Measurements from ENCODE around the gene DSCAM.

DSCAM gene

DNA sequence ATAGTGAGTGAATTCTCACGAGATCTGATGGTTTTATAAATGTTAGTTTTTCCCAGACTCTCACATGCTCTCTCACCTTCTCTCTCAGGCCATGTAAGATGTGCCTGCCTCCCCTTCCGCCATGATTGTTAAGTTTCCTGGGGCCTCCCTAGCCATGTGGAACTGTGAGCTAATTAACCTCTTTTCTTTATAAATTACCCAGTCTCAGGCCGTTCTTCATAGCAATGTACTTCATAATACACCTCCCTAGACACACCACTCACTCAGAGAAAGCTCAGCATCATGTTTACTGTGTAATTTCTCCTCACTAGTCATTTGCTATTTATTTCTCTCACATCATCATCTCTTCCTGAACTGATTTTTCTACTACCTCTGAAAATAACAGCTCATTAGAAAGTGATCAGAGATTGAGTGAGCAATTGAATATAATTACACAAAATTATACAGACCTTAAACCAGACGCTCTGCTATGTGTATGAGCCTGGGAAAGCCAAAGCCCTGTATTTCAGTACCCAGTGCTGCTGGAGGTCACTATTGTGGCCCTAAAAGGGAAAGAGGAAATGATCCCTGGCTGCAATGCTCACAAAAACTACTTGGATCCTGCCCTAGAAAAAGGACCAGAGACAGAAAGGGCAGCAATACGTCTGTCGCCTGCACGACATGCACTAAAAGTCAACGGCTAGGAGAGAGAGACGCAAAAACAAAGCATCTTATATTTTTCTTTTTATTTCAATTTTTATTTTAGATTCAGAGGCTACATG lies 284.5 kb downstream of the DSCAM start:
- TF ChIP-seq, protein P1, sequence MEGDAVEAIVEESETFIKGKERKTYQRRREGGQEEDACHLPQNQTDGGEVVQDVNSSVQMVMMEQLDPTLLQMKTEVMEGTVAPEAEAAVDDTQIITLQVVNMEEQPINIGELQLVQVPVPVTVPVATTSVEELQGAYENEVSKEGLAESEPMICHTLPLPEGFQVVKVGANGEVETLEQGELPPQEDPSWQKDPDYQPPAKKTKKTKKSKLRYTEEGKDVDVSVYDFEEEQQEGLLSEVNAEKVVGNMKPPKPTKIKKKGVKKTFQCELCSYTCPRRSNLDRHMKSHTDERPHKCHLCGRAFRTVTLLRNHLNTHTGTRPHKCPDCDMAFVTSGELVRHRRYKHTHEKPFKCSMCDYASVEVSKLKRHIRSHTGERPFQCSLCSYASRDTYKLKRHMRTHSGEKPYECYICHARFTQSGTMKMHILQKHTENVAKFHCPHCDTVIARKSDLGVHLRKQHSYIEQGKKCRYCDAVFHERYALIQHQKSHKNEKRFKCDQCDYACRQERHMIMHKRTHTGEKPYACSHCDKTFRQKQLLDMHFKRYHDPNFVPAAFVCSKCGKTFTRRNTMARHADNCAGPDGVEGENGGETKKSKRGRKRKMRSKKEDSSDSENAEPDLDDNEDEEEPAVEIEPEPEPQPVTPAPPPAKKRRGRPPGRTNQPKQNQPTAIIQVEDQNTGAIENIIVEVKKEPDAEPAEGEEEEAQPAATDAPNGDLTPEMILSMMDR (IDR thresholded peaks at IDR 0.05; ENCODE audit: control insufficient read depth, insufficient read depth, low read depth, low read length, missing control alignments): no peak

DNA sequence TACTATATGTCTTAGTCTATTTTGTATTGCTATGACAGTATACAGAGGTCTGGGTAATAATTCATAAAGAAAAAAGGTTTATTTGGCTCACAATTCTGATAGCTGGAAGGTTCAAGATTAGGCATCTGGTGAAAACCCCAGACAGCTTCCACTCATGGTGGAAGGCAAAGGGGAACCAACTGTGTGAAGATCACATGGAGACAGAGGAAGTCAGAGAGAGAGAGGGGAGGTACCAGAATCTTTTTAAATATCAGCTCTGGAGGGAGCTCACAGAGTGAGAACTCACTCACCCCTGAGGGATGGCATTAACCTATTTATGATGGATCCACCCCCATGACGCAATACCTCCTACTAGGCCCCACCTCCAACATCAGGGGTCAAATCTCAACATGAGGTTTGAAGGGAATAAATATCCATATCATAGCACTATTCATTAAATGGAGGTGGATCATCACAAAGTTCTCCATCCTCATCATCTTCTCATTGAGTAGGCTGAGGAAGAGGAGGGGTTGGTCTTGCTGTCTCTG lies 290.5 kb downstream of the DSCAM start:
- H3K4me3 ChIP-seq (ENCODE audit: control insufficient read depth, low read depth, low read length): no peak overlapping the region
- TF ChIP-seq, protein P1 (IDR thresholded peaks at IDR 0.05; ENCODE audit: control insufficient read depth, insufficient read depth, low read depth, low read length, missing control alignments): no peak
- DNase-seq (ENCODE audit: low read depth): no peak

More for the DNA sequence above, 284.5 kb downstream of the DSCAM start:
- DNase-seq (ENCODE audit: low read depth): no peak
- H3K4me3 ChIP-seq (ENCODE audit: control insufficient read depth, low read depth, low read length): no peak overlapping the region

DNA sequence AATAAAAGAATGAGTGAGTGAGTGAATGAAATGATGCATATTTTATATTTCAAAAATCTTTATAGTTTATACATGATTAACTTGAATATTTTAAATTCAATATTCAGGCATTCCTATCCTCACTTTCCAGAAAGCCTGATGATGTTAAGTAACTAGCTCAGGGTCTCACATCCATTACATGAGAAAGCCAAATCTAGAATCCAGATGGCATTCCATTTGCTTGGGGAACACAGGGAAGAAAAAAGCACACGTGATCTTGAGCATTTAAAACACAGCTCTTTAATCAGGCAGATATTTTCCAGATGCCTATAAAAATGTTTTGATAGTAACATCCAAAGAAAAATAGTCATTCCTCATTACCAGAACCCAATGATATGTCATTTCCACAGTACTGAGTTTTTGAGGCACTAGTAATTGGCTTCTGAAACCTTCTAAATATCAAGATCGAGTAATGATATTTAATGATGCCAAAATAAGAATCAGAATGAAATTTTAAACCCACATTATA lies 291.9 kb downstream of the DSCAM start:
- DNase-seq (ENCODE audit: low read depth): no peak
- no peak overlapping the region for H3K4me3 ChIP-seq (ENCODE audit: control insufficient read depth, low read depth, low read length)
- TF ChIP-seq, protein P1 (IDR thresholded peaks at IDR 0.05; ENCODE audit: control insufficient read depth, insufficient read depth, low read depth, low read length, missing control alignments): no peak

DNA sequence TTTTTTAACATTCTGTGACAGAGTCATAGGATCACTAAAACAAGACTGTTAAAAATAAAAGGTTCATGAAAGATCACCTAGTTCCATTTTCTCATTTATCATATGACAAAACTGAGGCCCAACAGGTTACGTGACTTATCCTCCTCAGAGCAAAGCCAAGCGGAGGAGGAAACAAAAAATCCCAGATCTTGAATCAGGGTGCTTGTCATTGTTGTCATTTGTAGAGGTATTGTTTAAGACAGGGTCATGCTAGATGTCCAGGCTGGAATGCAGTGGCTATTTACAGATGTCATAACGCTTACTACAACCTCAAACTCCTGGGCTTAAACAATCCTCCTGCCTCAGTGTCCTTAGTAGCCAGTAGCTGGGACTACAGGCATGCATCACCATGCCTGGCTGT lies 293.2 kb downstream of the DSCAM start:
- DNase-seq (ENCODE audit: low read depth): no peak
- no peak overlapping the region for H3K4me3 ChIP-seq (ENCODE audit: control insufficient read depth, low read depth, low read length)
- TF ChIP-seq, protein P1 (IDR thresholded peaks at IDR 0.05; ENCODE audit: control insufficient read depth, insufficient read depth, low read depth, low read length, missing control alignments): no peak

DNA sequence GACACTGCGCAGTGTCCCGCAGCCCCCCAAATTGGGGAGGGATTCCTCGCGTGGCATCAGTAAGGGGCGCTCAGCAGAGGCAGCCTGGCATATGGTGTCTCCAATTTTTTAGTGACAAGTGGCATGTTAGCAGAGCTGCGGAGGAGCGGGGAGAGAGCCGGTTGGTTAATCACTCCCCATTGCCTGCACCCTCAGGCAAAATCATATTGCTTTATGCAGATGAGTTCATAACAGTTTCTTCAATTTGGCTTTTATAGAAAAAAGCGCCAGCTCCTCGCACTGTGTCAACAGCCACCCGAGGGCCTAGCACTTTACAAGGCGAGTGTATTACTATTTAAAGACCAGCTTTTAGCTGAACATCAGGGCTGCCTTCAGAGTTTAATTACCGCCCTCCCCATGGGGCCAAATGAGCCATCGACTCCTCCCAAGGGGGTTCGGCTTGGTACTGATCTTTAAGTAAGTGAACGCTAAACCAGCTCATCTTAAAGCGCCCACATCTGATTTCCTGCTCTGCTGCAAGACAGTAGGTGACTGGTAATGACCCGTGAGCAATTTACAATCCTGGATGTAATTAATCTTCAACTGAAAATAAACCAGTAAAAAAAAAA lies 298.9 kb downstream of the DSCAM start:
- DNase-seq (ENCODE audit: low read depth): no peak
- H3K4me3 ChIP-seq (ENCODE audit: control insufficient read depth, low read depth, low read length): no peak overlapping the region
- TF ChIP-seq, protein P1 (IDR thresholded peaks at IDR 0.05; ENCODE audit: control insufficient read depth, insufficient read depth, low read depth, low read length, missing control alignments): no peak

DNA sequence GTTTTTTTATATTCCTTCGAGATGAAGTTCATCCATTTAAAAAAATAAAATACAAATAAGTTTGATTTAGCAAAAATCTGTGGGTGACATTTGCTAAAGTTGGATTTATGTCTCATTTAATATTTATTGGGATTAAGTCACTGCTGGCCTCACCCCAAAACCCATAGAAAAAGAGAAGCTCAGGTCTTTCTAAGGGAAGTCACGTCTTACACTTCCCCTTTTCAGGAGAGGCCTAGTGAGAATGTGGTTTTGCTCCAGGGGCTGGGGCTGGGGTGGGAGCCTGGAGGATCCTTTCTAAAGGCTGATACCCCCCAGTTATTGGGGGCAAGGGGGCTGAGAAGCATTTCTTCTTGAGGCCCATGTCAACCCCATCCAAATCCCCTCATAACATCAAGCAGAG lies 300.3 kb downstream of the DSCAM start:
- H3K4me3 ChIP-seq (ENCODE audit: control insufficient read depth, low read depth, low read length): no peak overlapping the region
- TF ChIP-seq, protein P1 (IDR thresholded peaks at IDR 0.05; ENCODE audit: control insufficient read depth, insufficient read depth, low read depth, low read length, missing control alignments): no peak
- no peak for DNase-seq (ENCODE audit: low read depth)
